ENCODE data around the gene GNPAT. TPM values are rescaled to one million over a fixed set of nuclear protein-coding genes. Genes with fewer than 3 reads are reported as not detected.
A peak's percentile ranks its signal among the peaks of the same experiment; 100 is the strongest.

The GNPAT gene
- polyA plus RNA-seq, 1 donor, result 69.3 TPM

GRCh38 chr1:231200388-231201031, 40.5 kb upstream of the GNPAT start:
- Histone ChIP-seq H3K4me3 (ENCODE audit: low read length) (no peak overlapping the region), H3K36me3 (ENCODE audit: control insufficient read depth, insufficient read depth, low read length) (no peaks in the 10 kb centered on the region), H3K27ac (ENCODE audit: low read length) (no peak overlapping the region), H3K27me3 (ENCODE audit: control insufficient read depth, insufficient read depth, low read length) (peaks cover 6% of the 10 kb centered on the region), H3K4me1 (ENCODE audit: control insufficient read depth, insufficient read depth, low read length) (peaks cover 2% of the 10 kb centered on the region), H3K9me3 (ENCODE audit: control insufficient read depth, low read depth, low read length) (no peaks in the 10 kb centered on the region)
- peak in 1 of 2 donors; percentile 21 for DNase-seq
- WGBS (ENCODE audit: insufficient coverage, low lambda C conversion rate), result no CpG with 5 or more reads among the region's 8 CpGs

- H3K27ac ChIP-seq (ENCODE audit: low read length), result no peak overlapping the region
- H3K9me3 ChIP-seq (ENCODE audit: control insufficient read depth, low read depth, low read length), result no peaks in the 10 kb centered on the region
- no peak overlapping the region for H3K4me3 ChIP-seq (ENCODE audit: low read length)
- H3K27me3 ChIP-seq (ENCODE audit: control insufficient read depth, insufficient read depth, low read length), result peaks cover 6% of the 10 kb centered on the region
- WGBS (ENCODE audit: insufficient coverage, low lambda C conversion rate), result no CpG with 5 or more reads among the region's 16 CpGs
- DNase-seq, result no peak
- H3K36me3 ChIP-seq (ENCODE audit: control insufficient read depth, insufficient read depth, low read length), result no peaks in the 10 kb centered on the region
- H3K4me1 ChIP-seq (ENCODE audit: control insufficient read depth, insufficient read depth, low read length), result no peaks in the 10 kb centered on the region
Measured at GRCh38 chr1:231201375-231201978, 39.5 kb upstream of the GNPAT start.

- H3K36me3 ChIP-seq (ENCODE audit: control insufficient read depth, insufficient read depth, low read length), result no peaks in the 10 kb centered on the region
- H3K27me3 ChIP-seq (ENCODE audit: control insufficient read depth, insufficient read depth, low read length), result peaks cover 6% of the 10 kb centered on the region
- H3K9me3 ChIP-seq (ENCODE audit: control insufficient read depth, low read depth, low read length), result no peaks in the 10 kb centered on the region
- WGBS (ENCODE audit: insufficient coverage, low lambda C conversion rate), result 81% methylated on average over 3 of the region's 5 CpGs
- H3K27ac ChIP-seq (ENCODE audit: low read length), result no peak overlapping the region
- DNase-seq, result no peak
- H3K4me3 ChIP-seq (ENCODE audit: low read length), result no peak overlapping the region
- no peaks in the 10 kb centered on the region for H3K4me1 ChIP-seq (ENCODE audit: control insufficient read depth, insufficient read depth, low read length)
Measured at GRCh38 chr1:231201979-231202633, 38.9 kb upstream of the GNPAT start.

GRCh38 chr1:231203259-231204057, 37.6 kb upstream of the GNPAT start:
- no CpG with 5 or more reads among the region's 21 CpGs for WGBS (ENCODE audit: insufficient coverage, low lambda C conversion rate)
- no peak overlapping the region for H3K4me3 ChIP-seq (ENCODE audit: low read length)
- no peak overlapping the region for H3K27ac ChIP-seq (ENCODE audit: low read length)
- peaks cover 6% of the 10 kb centered on the region for H3K27me3 ChIP-seq (ENCODE audit: control insufficient read depth, insufficient read depth, low read length)
- H3K9me3 ChIP-seq (ENCODE audit: control insufficient read depth, low read depth, low read length), result no peaks in the 10 kb centered on the region
- H3K36me3 ChIP-seq (ENCODE audit: control insufficient read depth, insufficient read depth, low read length), result no peaks in the 10 kb centered on the region
- no peaks in the 10 kb centered on the region for H3K4me1 ChIP-seq (ENCODE audit: control insufficient read depth, insufficient read depth, low read length)
- DNase-seq, result no peak

GRCh38 chr1:231206856-231207255, 34.2 kb upstream of the GNPAT start:
- H3K27ac ChIP-seq (ENCODE audit: low read length), result no peak overlapping the region
- H3K9me3 ChIP-seq (ENCODE audit: control insufficient read depth, low read depth, low read length), result no peaks in the 10 kb centered on the region
- H3K4me3 ChIP-seq (ENCODE audit: low read length), result no peak overlapping the region
- H3K36me3 ChIP-seq (ENCODE audit: control insufficient read depth, insufficient read depth, low read length), result no peaks in the 10 kb centered on the region
- no peak for DNase-seq
- H3K27me3 ChIP-seq (ENCODE audit: control insufficient read depth, insufficient read depth, low read length), result peaks cover 3% of the 10 kb centered on the region
- WGBS (ENCODE audit: insufficient coverage, low lambda C conversion rate), result no CpG with 5 or more reads among the region's 8 CpGs
- peaks cover 2% of the 10 kb centered on the region for H3K4me1 ChIP-seq (ENCODE audit: control insufficient read depth, insufficient read depth, low read length)

- no CpG with 5 or more reads among the region's 3 CpGs for WGBS (ENCODE audit: insufficient coverage, low lambda C conversion rate)
- H3K4me3 ChIP-seq (ENCODE audit: low read length), result no peak overlapping the region
Measured at GRCh38 chr1:231207437-231207836, 33.6 kb upstream of the GNPAT start.

GRCh38 chr1:231208980-231209379, 32.0 kb upstream of the GNPAT start:
- no peak for DNase-seq
- peaks cover under 1% of the 10 kb centered on the region for H3K27me3 ChIP-seq (ENCODE audit: control insufficient read depth, insufficient read depth, low read length)
- no peaks in the 10 kb centered on the region for H3K36me3 ChIP-seq (ENCODE audit: control insufficient read depth, insufficient read depth, low read length)
- WGBS (ENCODE audit: insufficient coverage, low lambda C conversion rate), result no CpG with 5 or more reads among the region's 14 CpGs
- no peak overlapping the region for H3K4me3 ChIP-seq (ENCODE audit: low read length)
- peaks cover 8% of the 10 kb centered on the region for H3K4me1 ChIP-seq (ENCODE audit: control insufficient read depth, insufficient read depth, low read length)
- no peaks in the 10 kb centered on the region for H3K9me3 ChIP-seq (ENCODE audit: control insufficient read depth, low read depth, low read length)
- no peak overlapping the region for H3K27ac ChIP-seq (ENCODE audit: low read length)

More at GRCh38 chr1:231207437-231207836, 33.6 kb upstream of the GNPAT start:
- H3K9me3 ChIP-seq (ENCODE audit: control insufficient read depth, low read depth, low read length), result no peaks in the 10 kb centered on the region
- H3K27ac ChIP-seq (ENCODE audit: low read length), result no peak overlapping the region
- H3K4me1 ChIP-seq (ENCODE audit: control insufficient read depth, insufficient read depth, low read length), result peaks cover 5% of the 10 kb centered on the region
- H3K36me3 ChIP-seq (ENCODE audit: control insufficient read depth, insufficient read depth, low read length), result no peaks in the 10 kb centered on the region
- no peak for DNase-seq
- peaks cover 3% of the 10 kb centered on the region for H3K27me3 ChIP-seq (ENCODE audit: control insufficient read depth, insufficient read depth, low read length)

- Histone ChIP-seq H3K27me3 (ENCODE audit: control insufficient read depth, insufficient read depth, low read length) (no peaks in the 10 kb centered on the region), H3K9me3 (ENCODE audit: control insufficient read depth, low read depth, low read length) (no peaks in the 10 kb centered on the region), H3K36me3 (ENCODE audit: control insufficient read depth, insufficient read depth, low read length) (no peaks in the 10 kb centered on the region), H3K4me3 (ENCODE audit: low read length) (no peak overlapping the region), H3K27ac (ENCODE audit: low read length) (no peak overlapping the region), H3K4me1 (ENCODE audit: control insufficient read depth, insufficient read depth, low read length) (peaks cover 8% of the 10 kb centered on the region)
- no peak for DNase-seq
- WGBS (ENCODE audit: insufficient coverage, low lambda C conversion rate), result no CpG with 5 or more reads among the region's 5 CpGs
Measured at GRCh38 chr1:231209531-231209930, 31.5 kb upstream of the GNPAT start.

GRCh38 chr1:231210126-231210525, 30.9 kb upstream of the GNPAT start:
- H3K9me3 ChIP-seq (ENCODE audit: control insufficient read depth, low read depth, low read length), result no peaks in the 10 kb centered on the region
- no peaks in the 10 kb centered on the region for H3K36me3 ChIP-seq (ENCODE audit: control insufficient read depth, insufficient read depth, low read length)
- no CpG with 5 or more reads among the region's 6 CpGs for WGBS (ENCODE audit: insufficient coverage, low lambda C conversion rate)
- H3K4me1 ChIP-seq (ENCODE audit: control insufficient read depth, insufficient read depth, low read length), result peaks cover 8% of the 10 kb centered on the region
- no peak overlapping the region for H3K4me3 ChIP-seq (ENCODE audit: low read length)
- no peaks in the 10 kb centered on the region for H3K27me3 ChIP-seq (ENCODE audit: control insufficient read depth, insufficient read depth, low read length)
- no peak overlapping the region for H3K27ac ChIP-seq (ENCODE audit: low read length)
- DNase-seq, result no peak
